Activated T-cell treated with anti-CD3 and anti-CD28 coated beads for 24 hours (primary cell): Measurements from ENCODE around the gene ERCC5.

ENCODE experiments used
- DNase-seq: peaks from one replicate; pipeline ENCODE4 v3.0.0-alpha.2; 2020; ENCODE audit warnings: low read depth

ERCC5 gene

GRCh38 chr13:102917019-102917418 is 71.2 kb downstream of the ERCC5 start:
- DNase-seq, result no peak

- no peak for DNase-seq
Measured at GRCh38 chr13:102922184-102922583, 76.4 kb downstream of the ERCC5 start.
